ENCODE results near the gene PSMD1.
A peak's percentile ranks its signal among the peaks of the same experiment; 100 is the strongest.

PSMD1 gene

DNA sequence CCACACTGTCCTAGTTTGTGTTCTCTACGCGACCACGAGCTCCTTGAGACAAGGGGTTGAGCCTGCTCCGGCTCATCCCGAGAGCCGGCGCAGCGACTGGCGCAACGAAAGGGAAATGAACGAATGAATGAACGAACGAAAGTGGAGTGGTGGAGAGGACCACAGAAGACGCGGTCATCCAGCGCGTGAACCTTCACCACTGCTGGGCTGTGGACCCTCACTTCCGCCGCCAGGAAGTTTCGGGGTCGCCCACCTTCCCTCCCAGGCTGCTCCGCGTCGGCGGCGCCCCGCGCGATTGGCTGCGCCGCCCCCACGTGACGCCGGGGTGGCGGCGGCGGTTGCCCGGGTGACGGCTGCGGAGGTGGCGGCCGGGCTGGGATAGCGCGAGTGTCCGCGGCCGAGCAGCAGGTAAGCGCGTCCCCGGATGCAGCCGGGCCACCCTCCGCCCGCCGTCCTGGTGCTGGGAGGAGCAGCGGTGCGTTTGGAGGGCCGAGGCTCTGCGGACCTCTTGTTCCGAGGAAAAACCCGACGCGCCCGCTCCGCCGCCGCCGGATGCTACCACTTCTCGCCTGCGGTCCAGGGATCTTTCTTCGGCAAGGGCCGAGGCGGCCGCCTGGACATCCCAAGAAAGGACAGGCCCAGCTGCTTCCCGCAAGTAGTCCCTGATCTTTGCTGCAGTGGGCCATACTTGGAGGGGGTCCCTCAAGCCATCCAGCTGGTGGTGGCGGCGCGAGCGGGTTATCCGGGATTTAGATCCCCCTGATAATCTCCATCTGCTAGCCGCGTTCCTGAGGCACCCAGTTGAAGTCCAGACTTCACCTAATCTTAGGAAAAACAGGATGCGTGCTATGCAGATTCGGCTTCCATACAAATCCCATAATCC, 141.9 kb downstream of the PSMD1 start, which contains the start of gene ARMC9:
TSS of gene ARMC9 (plus strand) at position 341 of the 883 bp plus-strand sequence. CDS start 7,608 bp downstream, outside the sequence.
- peak within 1 kb of the TSS; percentile 97 for H3K4me3 ChIP-seq (ENCODE audit: low read length)
- TF ChIP-seq, protein P1, sequence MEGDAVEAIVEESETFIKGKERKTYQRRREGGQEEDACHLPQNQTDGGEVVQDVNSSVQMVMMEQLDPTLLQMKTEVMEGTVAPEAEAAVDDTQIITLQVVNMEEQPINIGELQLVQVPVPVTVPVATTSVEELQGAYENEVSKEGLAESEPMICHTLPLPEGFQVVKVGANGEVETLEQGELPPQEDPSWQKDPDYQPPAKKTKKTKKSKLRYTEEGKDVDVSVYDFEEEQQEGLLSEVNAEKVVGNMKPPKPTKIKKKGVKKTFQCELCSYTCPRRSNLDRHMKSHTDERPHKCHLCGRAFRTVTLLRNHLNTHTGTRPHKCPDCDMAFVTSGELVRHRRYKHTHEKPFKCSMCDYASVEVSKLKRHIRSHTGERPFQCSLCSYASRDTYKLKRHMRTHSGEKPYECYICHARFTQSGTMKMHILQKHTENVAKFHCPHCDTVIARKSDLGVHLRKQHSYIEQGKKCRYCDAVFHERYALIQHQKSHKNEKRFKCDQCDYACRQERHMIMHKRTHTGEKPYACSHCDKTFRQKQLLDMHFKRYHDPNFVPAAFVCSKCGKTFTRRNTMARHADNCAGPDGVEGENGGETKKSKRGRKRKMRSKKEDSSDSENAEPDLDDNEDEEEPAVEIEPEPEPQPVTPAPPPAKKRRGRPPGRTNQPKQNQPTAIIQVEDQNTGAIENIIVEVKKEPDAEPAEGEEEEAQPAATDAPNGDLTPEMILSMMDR (conservative IDR thresholded peaks at IDR 0.05; ENCODE audit: low read depth, low read length): no peak
- DNase-seq (ENCODE audit: low read depth): no peak

DNA sequence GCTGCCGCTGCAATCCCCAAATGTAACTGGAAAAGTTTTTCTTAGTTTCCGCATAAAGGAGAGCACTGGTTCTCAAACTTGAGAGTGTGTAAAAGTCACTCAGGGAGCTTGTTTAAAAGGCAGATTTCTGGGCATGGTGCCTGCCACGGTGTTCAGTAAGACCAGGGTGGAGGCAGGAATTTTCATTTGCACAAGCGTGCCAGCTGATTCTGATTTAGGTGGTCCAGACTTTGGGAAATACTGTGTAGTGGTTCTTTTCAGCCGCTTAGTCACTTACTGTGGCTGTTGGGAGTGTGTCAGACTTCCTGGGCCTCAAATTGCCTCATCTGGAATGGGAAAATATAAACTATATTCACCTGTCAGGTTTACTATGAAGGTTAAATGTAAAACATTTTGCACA, 142.6 kb downstream of the PSMD1 start:
- TF ChIP-seq, protein P1 (conservative IDR thresholded peaks at IDR 0.05; ENCODE audit: low read depth, low read length): no peak
- no peak for DNase-seq (ENCODE audit: low read depth)
- peak overlapping the region; percentile 97 for H3K4me3 ChIP-seq (ENCODE audit: low read length)

DNA sequence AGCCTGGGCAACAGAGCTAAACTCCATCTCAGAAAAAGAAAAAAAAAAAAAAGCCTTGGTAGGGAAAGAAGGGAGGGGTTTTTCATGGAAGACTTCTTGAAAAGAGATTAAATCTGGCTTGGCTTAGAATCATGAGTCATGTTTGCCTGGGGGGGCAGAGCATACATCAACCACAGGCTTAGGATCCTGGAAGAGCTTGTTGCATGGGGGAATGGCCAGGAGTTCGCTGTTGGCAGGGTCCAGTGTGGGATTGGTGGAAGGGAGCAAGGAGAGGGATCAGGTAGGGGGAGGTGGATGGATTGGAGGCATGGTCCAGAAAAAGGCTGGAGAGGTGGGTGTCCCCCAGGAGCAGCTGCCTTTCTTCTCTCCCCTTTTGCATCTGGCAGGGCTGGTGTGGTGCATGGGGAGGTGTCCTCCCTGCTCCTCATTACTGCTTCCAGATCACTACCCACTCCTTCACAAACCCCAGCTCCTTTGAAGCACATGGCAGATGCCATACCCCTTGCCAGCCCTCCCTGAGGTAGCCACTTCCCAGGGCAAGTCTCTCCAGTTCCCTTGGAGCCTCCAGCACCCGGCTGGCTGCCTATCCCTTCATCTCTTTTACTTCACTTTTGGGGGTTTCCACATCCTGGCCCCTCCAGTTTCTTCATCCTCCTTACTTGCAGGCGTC, 144.3 kb downstream of the PSMD1 start:
- TF ChIP-seq, protein P1 (conservative IDR thresholded peaks at IDR 0.05; ENCODE audit: low read depth, low read length): no peak
- peak; percentile 67 for DNase-seq (ENCODE audit: low read depth)
- no peak overlapping the region for H3K4me3 ChIP-seq (ENCODE audit: low read length)

DNA sequence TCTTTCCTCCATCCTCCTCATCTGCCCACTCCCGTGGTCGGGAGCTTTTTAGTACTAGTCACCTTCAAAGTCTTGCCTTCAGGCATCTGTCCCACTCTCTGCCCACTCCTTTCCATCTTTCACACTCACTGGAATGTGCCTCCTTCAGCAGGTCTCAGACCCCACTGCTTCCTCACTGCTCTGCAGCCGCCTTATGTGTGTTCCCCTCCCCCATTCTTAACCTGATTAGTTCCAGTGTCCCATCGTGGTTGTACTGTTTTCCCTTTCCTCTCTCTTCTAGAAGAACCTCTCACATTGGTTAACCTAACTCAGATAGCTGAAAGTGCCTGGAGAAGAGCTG, 144.8 kb downstream of the PSMD1 start:
- H3K4me3 ChIP-seq (ENCODE audit: low read length): no peak overlapping the region
- TF ChIP-seq, protein P1 (conservative IDR thresholded peaks at IDR 0.05; ENCODE audit: low read depth, low read length): no peak
- no peak for DNase-seq (ENCODE audit: low read depth)

DNA sequence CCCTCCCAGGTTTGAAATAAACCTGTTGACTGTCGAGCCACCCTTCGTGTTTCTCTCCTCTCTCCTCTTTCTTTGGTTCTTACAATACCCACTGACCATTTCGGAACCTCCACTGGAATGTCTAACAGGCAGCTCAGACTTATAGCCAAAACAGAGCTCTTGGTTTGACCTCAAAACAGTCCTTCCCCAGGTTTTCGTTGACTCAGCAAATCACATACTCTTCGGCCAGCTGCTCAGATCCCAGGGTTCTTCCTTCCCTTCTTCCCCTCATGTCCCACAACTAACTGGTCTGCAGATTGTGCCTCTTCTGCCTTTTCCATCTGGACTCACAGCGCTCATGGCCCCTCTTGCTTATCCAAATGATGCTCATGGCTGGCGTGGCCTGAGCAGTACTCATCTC, 146.4 kb downstream of the PSMD1 start:
- no peak for DNase-seq (ENCODE audit: low read depth)
- TF ChIP-seq, protein P1 (conservative IDR thresholded peaks at IDR 0.05; ENCODE audit: low read depth, low read length): no peak
- H3K4me3 ChIP-seq (ENCODE audit: low read length): no peak overlapping the region

DNA sequence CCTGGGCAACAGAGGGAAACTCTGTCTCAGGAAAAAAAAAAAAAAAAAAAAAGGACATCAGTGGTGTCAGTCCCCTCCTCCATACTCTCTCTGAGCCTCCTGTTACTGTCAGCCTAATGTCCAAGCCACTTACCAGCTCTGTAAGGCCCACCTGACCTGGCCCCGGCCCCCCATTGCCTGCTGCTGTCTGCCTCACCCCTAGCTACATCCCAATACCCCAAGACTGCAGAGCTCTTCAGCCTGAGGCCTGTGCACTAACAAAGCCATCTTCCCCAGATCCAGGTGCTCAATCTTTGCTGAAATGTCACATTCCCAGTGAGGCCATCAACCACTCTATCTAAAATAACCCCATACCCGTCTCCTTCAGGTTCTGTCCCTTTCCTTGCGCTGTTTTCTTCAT, 147.5 kb downstream of the PSMD1 start:
- TF ChIP-seq, protein P1 (conservative IDR thresholded peaks at IDR 0.05; ENCODE audit: low read depth, low read length): no peak
- no peak overlapping the region for H3K4me3 ChIP-seq (ENCODE audit: low read length)
- DNase-seq (ENCODE audit: low read depth): no peak

All from retinal pigment epithelial cell (primary cell).